ENCODE data around the gene FARP2.
"Not testable (repeated sequence)": the region's sequence is repeated elsewhere in the genome, so short reads cannot be mapped to it uniquely, and the experiment has no call there.

Gene FARP2

GRCh38 chr2:241422350-241422749 lies 66.3 kb downstream of the FARP2 start:
- no peak overlapping the region for H3K4me3 ChIP-seq (ENCODE audit: low read length)
- H2AFZ ChIP-seq (ENCODE audit: low read depth, low read length): no peak overlapping the region
- peaks cover 22% of the 10 kb centered on the region for H3K36me3 ChIP-seq (replicated peaks; ENCODE audit: low read depth, low read length)
- H3K4me2 ChIP-seq (ENCODE audit: low read length): no peak overlapping the region
- no peaks in the 10 kb centered on the region for H3K27me3 ChIP-seq (ENCODE audit: low read depth, low read length)
- H4K20me1 ChIP-seq (ENCODE audit: insufficient read depth, low read length): no peaks in the 10 kb centered on the region
- H3K9me3 ChIP-seq (ENCODE audit: insufficient read depth, low read length): no peaks in the 10 kb centered on the region
- no peaks in the 10 kb centered on the region for H3K4me1 ChIP-seq (ENCODE audit: low read length)
- H3K27ac ChIP-seq (ENCODE audit: low read length): no peak overlapping the region
- H3K9ac ChIP-seq (ENCODE audit: low read length): no peak overlapping the region
- no peak for TF ChIP-seq CTCF (IDR thresholded peaks at IDR 0.05; ENCODE audit: low read depth, low read length)
- TF ChIP-seq EZH2phosphoT487 (IDR thresholded peaks at IDR 0.05; ENCODE audit: low read depth): no peak
- no peaks in the 10 kb centered on the region for H3K79me2 ChIP-seq (ENCODE audit: low read length)

GRCh38 chr2:241423489-241423888 lies 67.4 kb downstream of the FARP2 start:
- not testable (repeated sequence) for H3K4me1 ChIP-seq (ENCODE audit: low read length); H3K9ac ChIP-seq (ENCODE audit: low read length); H3K27ac ChIP-seq (ENCODE audit: low read length); H2AFZ ChIP-seq (ENCODE audit: low read depth, low read length); H3K4me2 ChIP-seq (ENCODE audit: low read length); H3K4me3 ChIP-seq (ENCODE audit: low read length); H4K20me1 ChIP-seq (ENCODE audit: insufficient read depth, low read length); H3K9me3 ChIP-seq (ENCODE audit: insufficient read depth, low read length); H3K27me3 ChIP-seq (ENCODE audit: low read depth, low read length); H3K79me2 ChIP-seq (ENCODE audit: low read length)
- peaks cover 22% of the 10 kb centered on the region for H3K36me3 ChIP-seq (replicated peaks; ENCODE audit: low read depth, low read length)

GRCh38 chr2:241425368-241425767 lies 69.3 kb downstream of the FARP2 start:
- H4K20me1 ChIP-seq (ENCODE audit: insufficient read depth, low read length): no peaks in the 10 kb centered on the region
- peaks cover 26% of the 10 kb centered on the region for H3K36me3 ChIP-seq (replicated peaks; ENCODE audit: low read depth, low read length)
- H3K9ac ChIP-seq (ENCODE audit: low read length): no peak overlapping the region
- TF ChIP-seq CTCF (IDR thresholded peaks at IDR 0.05; ENCODE audit: low read depth, low read length) (no peak), EZH2phosphoT487 (IDR thresholded peaks at IDR 0.05; ENCODE audit: low read depth) (no peak)
- H3K27me3 ChIP-seq (ENCODE audit: low read depth, low read length): no peaks in the 10 kb centered on the region
- H3K4me2 ChIP-seq (ENCODE audit: low read length): no peak overlapping the region
- H3K4me3 ChIP-seq (ENCODE audit: low read length): no peak overlapping the region
- H3K4me1 ChIP-seq (ENCODE audit: low read length): no peaks in the 10 kb centered on the region
- no peaks in the 10 kb centered on the region for H3K79me2 ChIP-seq (ENCODE audit: low read length)
- H3K9me3 ChIP-seq (ENCODE audit: insufficient read depth, low read length): no peaks in the 10 kb centered on the region
- H2AFZ ChIP-seq (ENCODE audit: low read depth, low read length): no peak overlapping the region
- H3K27ac ChIP-seq (ENCODE audit: low read length): no peak overlapping the region

GRCh38 chr2:241430178-241430577 lies 74.1 kb downstream of the FARP2 start:
- Histone ChIP-seq H3K27ac (ENCODE audit: low read length) (no peak overlapping the region), H3K9me3 (ENCODE audit: insufficient read depth, low read length) (no peaks in the 10 kb centered on the region), H3K9ac (ENCODE audit: low read length) (no peak overlapping the region), H3K4me1 (ENCODE audit: low read length) (no peaks in the 10 kb centered on the region), H3K36me3 (replicated peaks; ENCODE audit: low read depth, low read length) (peaks cover 14% of the 10 kb centered on the region), H3K4me3 (ENCODE audit: low read length) (no peak overlapping the region), H2AFZ (ENCODE audit: low read depth, low read length) (no peak overlapping the region), H4K20me1 (ENCODE audit: insufficient read depth, low read length) (no peaks in the 10 kb centered on the region), H3K79me2 (ENCODE audit: low read length) (no peaks in the 10 kb centered on the region), H3K27me3 (ENCODE audit: low read depth, low read length) (no peaks in the 10 kb centered on the region), H3K4me2 (ENCODE audit: low read length) (no peak overlapping the region)
- no peak for TF ChIP-seq CTCF (IDR thresholded peaks at IDR 0.05; ENCODE audit: low read depth, low read length)
- TF ChIP-seq EZH2phosphoT487 (IDR thresholded peaks at IDR 0.05; ENCODE audit: low read depth): no peak
